OCI-LY7 (cell line): Measurements from ENCODE around the gene GXYLT2.

Source experiments
- CTCF ChIP-seq: fragments of 200-600 bp; sonication (generic); conservative IDR thresholded peaks from 2 replicates; pipeline ENCODE4 v1.5.1; 2014; ENCODE audit warnings: mild to moderate bottlenecking, antibody characterized with exemption, low read length, moderate library complexity, mixed read lengths
- EZH2phosphoT487 ChIP-seq: fragments of 200-600 bp; sonication (generic); IDR thresholded peaks from 2 replicates; pipeline ENCODE4 v1.6.1; 2018; ENCODE audit warnings: low read depth, borderline replicate concordance, mild to moderate bottlenecking, mixed run types, antibody characterized with exemption, low read length, moderate library complexity, mixed read lengths

- TF ChIP-seq CTCF (no peak), EZH2phosphoT487 (no peak)
Measured at GRCh38 chr3:72957297-72957696, 69.5 kb downstream of the GXYLT2 start.
